H9 (cell line): ENCODE data around the gene PATE2. TPM values are rescaled to one million over a fixed set of nuclear protein-coding genes. Genes with fewer than 3 reads are reported as not detected.

ENCODE experiments used
- DNase-seq: peaks from one replicate; pipeline ENCODE4 v3.0.0-alpha.2; 2017
- H2AFZ ChIP-seq: one replicate; pipeline ENCODE4 v1.6.1; 2013; ENCODE audit warnings: mild to moderate bottlenecking, low read length, control low read depth, moderate library complexity
- H2AK5ac ChIP-seq: 2 replicates; pipeline ENCODE4 v1.6.1; 2013; ENCODE audit warnings: low read length, control low read depth, mixed read lengths; ENCODE audit not compliant: insufficient read length
- H2BK120ac ChIP-seq: one replicate; pipeline ENCODE4 v1.6.1; 2013; ENCODE audit warnings: low read depth, mild to moderate bottlenecking, low read length, control low read depth, inconsistent platforms; ENCODE audit not compliant: poor library complexity, severe bottlenecking
- H2BK12ac ChIP-seq: 2 replicates; pipeline ENCODE4 v1.6.1; 2013; ENCODE audit warnings: low read length, control low read depth, mixed read lengths, low read depth; ENCODE audit not compliant: insufficient read length
- H2BK15ac ChIP-seq: 2 replicates; pipeline ENCODE4 v1.6.1; 2013; ENCODE audit warnings: low read depth, low read length, control low read depth
- H2BK20ac ChIP-seq: one replicate; pipeline ENCODE4 v1.6.1; 2013; ENCODE audit warnings: low read depth, mild to moderate bottlenecking, low read length, control low read depth, inconsistent platforms; ENCODE audit not compliant: poor library complexity, severe bottlenecking
- H2BK5ac ChIP-seq: 2 replicates; pipeline ENCODE4 v1.6.1; 2013; ENCODE audit warnings: low read length, control low read depth, mixed read lengths; ENCODE audit not compliant: insufficient read length
- H3K14ac ChIP-seq: 2 replicates; pipeline ENCODE4 v1.6.1; 2013; ENCODE audit warnings: low read length, control low read depth; ENCODE audit not compliant: insufficient read depth
- H3K18ac ChIP-seq: 2 replicates; pipeline ENCODE4 v1.6.1; 2013; ENCODE audit warnings: low read depth, mild to moderate bottlenecking, mixed read lengths, low read length, control low read depth; ENCODE audit not compliant: insufficient read length
- H3K23ac ChIP-seq: 2 replicates; pipeline ENCODE4 v1.6.1; 2013; ENCODE audit warnings: low read length, control low read depth, mixed read lengths, low read depth; ENCODE audit not compliant: insufficient read length
- H3K23me2 ChIP-seq: 2 replicates; pipeline ENCODE4 v1.6.1; 2013; ENCODE audit warnings: low read depth, mild to moderate bottlenecking, mixed read lengths, low read length, control low read depth; ENCODE audit not compliant: insufficient read length, poor library complexity, severe bottlenecking
- H3K27ac ChIP-seq: 2 replicates; pipeline ENCODE4 v1.5.1; 2013; ENCODE audit warnings: low read length, control low read depth, mixed read lengths, low read depth; ENCODE audit not compliant: insufficient read length
- H3K27me3 ChIP-seq: 2 replicates; pipeline ENCODE4 v1.6.1; 2013; ENCODE audit warnings: low read length, control low read depth, inconsistent platforms; ENCODE audit not compliant: insufficient read depth
- H3K4ac ChIP-seq: 2 replicates; pipeline ENCODE4 v1.6.1; 2013; ENCODE audit warnings: low read depth, mild to moderate bottlenecking, control low read depth, inconsistent platforms, low read length, moderate library complexity
- H3K4me1 ChIP-seq: 2 replicates; pipeline ENCODE4 v1.6.1; 2013; ENCODE audit warnings: low read length, control low read depth, inconsistent platforms; ENCODE audit not compliant: insufficient read depth
- H3K4me2 ChIP-seq: 2 replicates; pipeline ENCODE4 v1.6.1; 2013; ENCODE audit warnings: low read length, control low read depth, mixed read lengths; ENCODE audit not compliant: insufficient read length, insufficient read depth
- H3K56ac ChIP-seq: 2 replicates; pipeline ENCODE4 v1.6.1; 2013; ENCODE audit warnings: low read depth, mild to moderate bottlenecking, mixed read lengths, low read length, control low read depth; ENCODE audit not compliant: insufficient read length
- H3K79me1 ChIP-seq: 2 replicates; pipeline ENCODE4 v1.6.1; 2013; ENCODE audit warnings: low read depth, mild to moderate bottlenecking, moderate library complexity, low read length, control low read depth, inconsistent platforms; ENCODE audit not compliant: insufficient read depth, poor library complexity, severe bottlenecking
- H3K79me2 ChIP-seq: 2 replicates; pipeline ENCODE4 v1.6.1; 2013; ENCODE audit warnings: low read length, control low read depth, inconsistent platforms; ENCODE audit not compliant: insufficient read depth
- H3K9ac ChIP-seq: 2 replicates; pipeline ENCODE4 v1.6.1; 2013; ENCODE audit warnings: low read length, control low read depth, mixed read lengths; ENCODE audit not compliant: insufficient read length; ENCODE audit errors: extremely low read depth
- H3K9me3 ChIP-seq: one replicate; pipeline ENCODE4 v1.6.1; 2013; ENCODE audit warnings: low read depth, low read length, inconsistent platforms; ENCODE audit not compliant: control insufficient read depth
- H3T11ph ChIP-seq: one replicate; pipeline ENCODE4 v1.6.1; 2013; ENCODE audit warnings: mild to moderate bottlenecking, low read length, control low read depth, inconsistent platforms
- H4K20me1 ChIP-seq: one replicate; pipeline ENCODE4 v1.6.1; 2013; ENCODE audit not compliant: control insufficient read depth, insufficient read length, insufficient read depth
- H4K5ac ChIP-seq: 2 replicates; pipeline ENCODE4 v1.6.1; 2013; ENCODE audit warnings: low read depth, mild to moderate bottlenecking, mixed read lengths, low read length, control low read depth; ENCODE audit not compliant: insufficient read length
- H4K8ac ChIP-seq: replicated peaks from 2 replicates; pipeline ENCODE4 v1.6.1; 2013; ENCODE audit warnings: low read length, control low read depth, mixed read lengths, low read depth; ENCODE audit not compliant: insufficient read length
- H4K91ac ChIP-seq: 2 replicates; pipeline ENCODE4 v1.6.1; 2013; ENCODE audit warnings: low read depth, mild to moderate bottlenecking, moderate library complexity, mixed read lengths, low read length, control low read depth; ENCODE audit not compliant: insufficient read length
- H3K27ac Mint-ChIP-seq, 3 experiments: 2 replicates in 2 of 3; 3 replicates in 1 of 3; pipeline ENCODE4 v1.8.0; 2020 to 2021; ENCODE audit warnings: mixed read lengths in 3 of 3, mild to moderate bottlenecking in 1 of 3, moderate library complexity in 1 of 3
- H3K27me3 Mint-ChIP-seq: 2 replicates; pipeline ENCODE4 v1.8.0; 2021; ENCODE audit warnings: low read depth, mild to moderate bottlenecking, moderate library complexity, mixed read lengths
- H3K36me3 Mint-ChIP-seq, 3 experiments: 2 replicates in 2 of 3; 3 replicates in 1 of 3; pipeline ENCODE4 v1.8.0; 2020 to 2021; ENCODE audit warnings: low read depth in 3 of 3, mixed read lengths in 3 of 3; ENCODE audit not compliant: insufficient read depth in 1 of 3
- H3K4me1 Mint-ChIP-seq, 2 experiments: 2 replicates each; pipeline ENCODE4 v1.8.0; 2020; ENCODE audit warnings: mixed read lengths in 2 of 2
- H3K4me3 Mint-ChIP-seq, 2 experiments: 2 replicates in 1 of 2; 3 replicates in 1 of 2; pipeline ENCODE4 v1.8.0; 2020 to 2021; ENCODE audit warnings: mild to moderate bottlenecking in 2 of 2, mixed read lengths in 2 of 2, moderate library complexity in 1 of 2
- H3K9me3 Mint-ChIP-seq, 2 experiments: 2 replicates in 1 of 2; 3 replicates in 1 of 2; pipeline ENCODE4 v1.8.0; 2020; ENCODE audit warnings: mild to moderate bottlenecking in 2 of 2, mixed read lengths in 2 of 2, moderate library complexity in 1 of 2
- WGBS: extraction: QIAGEN DNeasy Blood & Tissue Kit; methylation state at CpG from one replicate; pipeline ENCODE4 v1.1.7; 2013; ENCODE audit warnings: missing lambda C conversion rate, low lambda C conversion rate, mixed read lengths; ENCODE audit not compliant: insufficient read length; ENCODE audit errors: extremely low coverage; 5-methylcytosine and 5-hydroxymethylcytosine counted together
- total RNA-seq: library from RNA; stranded (reverse); gene quantifications from 2 replicates; pipeline ENCODE4 v1.2.1, GENCODE V29; 2021
- TF ChIP-seq, protein P1 (sequence below): fragments of 200-600 bp; sonication (generic); conservative IDR thresholded peaks from 3 replicates; pipeline ENCODE4 v1.8.0; 2021; ENCODE audit warnings: antibody characterized with exemption, mild to moderate bottlenecking

Gene PATE2
- total RNA-seq, 1 experiment from 2014 or later, result 0.17 TPM

DNA sequence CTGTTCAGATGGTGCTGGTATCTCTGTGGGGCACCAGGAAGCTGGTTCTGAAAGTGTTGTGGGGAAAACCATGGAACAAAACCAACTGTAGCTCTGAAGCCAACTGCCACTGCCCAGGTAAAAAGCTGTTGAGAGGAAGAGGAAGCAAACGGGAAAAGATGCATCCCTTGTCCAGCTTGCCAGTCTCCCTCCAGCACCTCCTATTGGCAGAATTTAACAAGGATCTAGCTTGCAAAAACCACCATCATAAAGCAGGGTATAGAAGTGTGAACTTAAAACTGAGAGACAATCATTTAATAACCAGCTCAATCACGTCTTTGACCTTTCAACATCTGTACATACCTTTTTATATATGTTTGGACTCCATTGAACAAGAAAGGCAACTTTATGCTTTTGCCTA lies 28.0 kb downstream of the PATE2 start:
- no peak overlapping the region for H3K14ac ChIP-seq

More for the DNA sequence above, 28.0 kb downstream of the PATE2 start:
- H3K4me1 ChIP-seq, result no peaks in the 10 kb centered on the region
- H2BK20ac ChIP-seq, result no peak overlapping the region
- no peak overlapping the region for H2BK15ac ChIP-seq
- H3K23ac ChIP-seq, result no peak overlapping the region
- Mint-ChIP-seq H3K36me3 (no peaks in the 10 kb centered on the region), H3K9me3 (no peaks in the 10 kb centered on the region), H3K27me3 (peaks cover 21% of the 10 kb centered on the region), H3K4me1 (no peaks in the 10 kb centered on the region), H3K4me3 (no peak overlapping the region), H3K27ac (no peak overlapping the region)
- no peak overlapping the region for H3K56ac ChIP-seq
- H4K8ac ChIP-seq, result no peak overlapping the region
- no peak overlapping the region for H3K4me2 ChIP-seq
- TF ChIP-seq, protein P1, sequence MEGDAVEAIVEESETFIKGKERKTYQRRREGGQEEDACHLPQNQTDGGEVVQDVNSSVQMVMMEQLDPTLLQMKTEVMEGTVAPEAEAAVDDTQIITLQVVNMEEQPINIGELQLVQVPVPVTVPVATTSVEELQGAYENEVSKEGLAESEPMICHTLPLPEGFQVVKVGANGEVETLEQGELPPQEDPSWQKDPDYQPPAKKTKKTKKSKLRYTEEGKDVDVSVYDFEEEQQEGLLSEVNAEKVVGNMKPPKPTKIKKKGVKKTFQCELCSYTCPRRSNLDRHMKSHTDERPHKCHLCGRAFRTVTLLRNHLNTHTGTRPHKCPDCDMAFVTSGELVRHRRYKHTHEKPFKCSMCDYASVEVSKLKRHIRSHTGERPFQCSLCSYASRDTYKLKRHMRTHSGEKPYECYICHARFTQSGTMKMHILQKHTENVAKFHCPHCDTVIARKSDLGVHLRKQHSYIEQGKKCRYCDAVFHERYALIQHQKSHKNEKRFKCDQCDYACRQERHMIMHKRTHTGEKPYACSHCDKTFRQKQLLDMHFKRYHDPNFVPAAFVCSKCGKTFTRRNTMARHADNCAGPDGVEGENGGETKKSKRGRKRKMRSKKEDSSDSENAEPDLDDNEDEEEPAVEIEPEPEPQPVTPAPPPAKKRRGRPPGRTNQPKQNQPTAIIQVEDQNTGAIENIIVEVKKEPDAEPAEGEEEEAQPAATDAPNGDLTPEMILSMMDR, result peak; percentile 55
- H3K9ac ChIP-seq, result no peak overlapping the region
- no peak overlapping the region for H2AK5ac ChIP-seq
- no peak overlapping the region for H3K27ac ChIP-seq
- no peaks in the 10 kb centered on the region for H3K27me3 ChIP-seq
- no peak overlapping the region for H2BK5ac ChIP-seq
- no peak overlapping the region for H3T11ph ChIP-seq
- DNase-seq, result no peak
- no peak overlapping the region for H2BK12ac ChIP-seq
- H3K4ac ChIP-seq, result no peak overlapping the region
- peaks cover 2% of the 10 kb centered on the region for H4K20me1 ChIP-seq
- no CpG with 5 or more reads among the region's 2 CpGs for WGBS
- no peak overlapping the region for H4K5ac ChIP-seq
- no peak overlapping the region for H4K91ac ChIP-seq
- no peak overlapping the region for H2BK120ac ChIP-seq
- H3K9me3 ChIP-seq, result no peaks in the 10 kb centered on the region
- H3K23me2 ChIP-seq, result no peaks in the 10 kb centered on the region
- no peak overlapping the region for H2AFZ ChIP-seq
- no peak overlapping the region for H3K18ac ChIP-seq
- H3K79me1 ChIP-seq, result no peaks in the 10 kb centered on the region
- no peaks in the 10 kb centered on the region for H3K79me2 ChIP-seq
